HUES64 (cell line): ENCODE data around the gene GSS.
"Not testable (repeated sequence)": the region's sequence is repeated elsewhere in the genome, so short reads cannot be mapped to it uniquely, and the experiment has no call there.

Experiments
- H3K27ac ChIP-seq: 2 replicates; pipeline ENCODE4 v1.7.0; 2013; ENCODE audit warnings: low read depth, low read length, inconsistent platforms
- H3K27me3 ChIP-seq: 2 replicates; pipeline ENCODE4 v1.6.1; 2013; ENCODE audit warnings: mild to moderate bottlenecking, low read length; ENCODE audit not compliant: insufficient read depth
- H3K36me3 ChIP-seq: 2 replicates; pipeline ENCODE4 v1.6.1; 2013; ENCODE audit warnings: mild to moderate bottlenecking, low read length; ENCODE audit not compliant: insufficient read depth
- H3K4me1 ChIP-seq: 2 replicates; pipeline ENCODE4 v1.6.1; 2013; ENCODE audit warnings: mild to moderate bottlenecking, low read length, moderate library complexity; ENCODE audit not compliant: insufficient read depth
- H3K4me3 ChIP-seq: 2 replicates; pipeline ENCODE4 v1.5.1; 2013; ENCODE audit warnings: mild to moderate bottlenecking, low read length, moderate library complexity
- H3K9ac ChIP-seq: 2 replicates; pipeline ENCODE4 v1.6.1; 2013; ENCODE audit warnings: mild to moderate bottlenecking, low read depth, low read length
- H3K9me3 ChIP-seq: 2 replicates; pipeline ENCODE4 v1.6.1; 2013; ENCODE audit warnings: low read depth, low read length; ENCODE audit not compliant: insufficient read depth
- WGBS: fragments of 150-250, 120-280 bp; methylation state at CpG from one replicate; pipeline ENCODE4 v1.1.7; 2013; ENCODE audit warnings: missing lambda C conversion rate; 5-methylcytosine and 5-hydroxymethylcytosine counted together

GSS gene

DNA sequence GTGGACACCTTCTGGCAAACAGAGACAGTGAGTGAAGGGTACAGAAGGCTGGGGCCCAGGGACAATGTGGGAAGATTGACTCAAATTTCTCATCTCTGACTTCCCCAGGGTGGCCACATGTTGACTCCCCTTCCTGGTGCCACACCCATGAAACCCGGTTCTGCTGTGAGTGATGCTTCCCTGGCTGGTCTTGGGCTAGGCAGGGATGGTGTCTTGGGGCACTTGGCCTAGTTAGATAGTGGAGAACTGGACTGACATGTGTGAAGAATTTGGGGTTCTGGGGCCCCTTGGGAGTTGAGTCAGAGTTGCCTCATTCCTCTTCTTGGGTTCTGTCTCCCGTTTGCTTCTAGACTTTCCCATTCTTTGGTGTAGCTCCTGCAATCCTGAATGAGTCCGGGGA is 34.2 kb downstream of the GSS start:
- peaks cover 8% of the 10 kb centered on the region for H3K36me3 ChIP-seq
- H3K9me3 ChIP-seq = peaks cover 8% of the 10 kb centered on the region
- no peak overlapping the region for H3K27ac ChIP-seq
- H3K9ac ChIP-seq = no peak overlapping the region
- no peak overlapping the region for H3K4me3 ChIP-seq
- no peaks in the 10 kb centered on the region for H3K27me3 ChIP-seq
- no peaks in the 10 kb centered on the region for H3K4me1 ChIP-seq
- 91% methylated on average over 3 of the region's 3 CpGs for WGBS

DNA sequence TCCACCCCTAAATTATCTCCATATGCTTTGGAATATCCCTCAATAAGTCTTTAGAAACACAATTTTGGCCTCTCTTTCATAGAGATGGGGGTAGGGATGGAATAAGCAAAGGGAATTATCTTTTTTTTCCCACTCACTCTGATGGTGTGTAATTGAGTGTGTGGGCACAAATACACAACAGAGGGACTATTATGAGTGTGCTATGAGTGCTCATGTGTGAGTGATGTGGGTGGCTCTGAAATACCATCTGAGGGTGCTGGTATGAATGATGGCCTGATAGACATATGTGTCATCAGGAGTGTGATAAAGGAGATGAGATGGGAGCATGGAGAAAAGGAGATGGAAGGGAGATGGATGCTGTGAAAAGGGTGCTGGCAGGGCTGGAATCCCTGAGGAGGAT is 35.6 kb downstream of the GSS start:
- H3K27me3 ChIP-seq = no peaks in the 10 kb centered on the region
- H3K27ac ChIP-seq = no peak overlapping the region
- H3K36me3 ChIP-seq = peaks cover 3% of the 10 kb centered on the region
- peaks cover 8% of the 10 kb centered on the region for H3K9me3 ChIP-seq
- no peaks in the 10 kb centered on the region for H3K4me1 ChIP-seq
- H3K4me3 ChIP-seq = no peak overlapping the region
- no peak overlapping the region for H3K9ac ChIP-seq

GRCh38 chr20:34916774-34917354 is 38.7 kb downstream of the GSS start:
- Histone ChIP-seq H3K4me1 (no peaks in the 10 kb centered on the region), H3K27ac (no peak overlapping the region), H3K4me3 (no peak overlapping the region), H3K27me3 (no peaks in the 10 kb centered on the region), H3K9ac (no peak overlapping the region), H3K36me3 (no peaks in the 10 kb centered on the region), H3K9me3 (no peaks in the 10 kb centered on the region)
- 88% methylated on average over 2 of the region's 2 CpGs for WGBS

DNA sequence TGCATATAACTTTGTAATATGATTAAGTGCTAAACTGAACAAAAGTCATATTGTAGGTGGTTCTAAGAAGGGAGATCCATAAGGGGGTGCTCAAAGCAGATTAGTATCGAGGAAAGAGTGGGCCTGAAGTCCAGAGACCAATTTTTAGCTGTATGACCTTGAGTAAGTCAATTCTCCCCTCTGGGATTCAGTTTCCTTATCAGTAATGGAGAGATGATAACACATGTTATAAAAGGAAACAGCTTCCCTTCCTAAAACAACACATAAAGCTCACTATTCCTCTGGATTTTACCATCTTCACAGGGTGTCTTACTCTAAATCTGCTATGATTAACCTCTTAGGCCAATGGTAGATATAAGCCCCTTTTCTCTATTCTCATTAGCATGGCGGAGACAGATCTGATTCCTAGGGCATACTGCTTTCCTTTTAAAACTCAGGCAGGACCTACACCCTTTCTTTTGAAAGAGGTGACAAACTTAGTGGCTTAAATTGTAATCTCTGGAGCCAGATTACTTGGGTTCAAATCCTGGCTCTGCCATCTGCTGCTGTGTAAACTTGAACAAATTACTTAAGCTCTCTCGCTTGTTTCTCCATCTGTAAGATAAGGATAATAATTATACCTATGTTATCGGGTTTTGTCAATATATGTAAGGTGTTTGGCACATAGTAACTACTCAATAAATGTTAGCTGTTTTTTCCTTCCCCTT is 39.7 kb downstream of the GSS start:
- Histone ChIP-seq H3K27me3 (no peaks in the 10 kb centered on the region), H3K9ac (no peak overlapping the region), H3K36me3 (no peaks in the 10 kb centered on the region), H3K4me1 (no peaks in the 10 kb centered on the region), H3K27ac (no peak overlapping the region), H3K4me3 (no peak overlapping the region), H3K9me3 (no peaks in the 10 kb centered on the region)
- WGBS = 88% methylated on average over 2 of the region's 4 CpGs

DNA sequence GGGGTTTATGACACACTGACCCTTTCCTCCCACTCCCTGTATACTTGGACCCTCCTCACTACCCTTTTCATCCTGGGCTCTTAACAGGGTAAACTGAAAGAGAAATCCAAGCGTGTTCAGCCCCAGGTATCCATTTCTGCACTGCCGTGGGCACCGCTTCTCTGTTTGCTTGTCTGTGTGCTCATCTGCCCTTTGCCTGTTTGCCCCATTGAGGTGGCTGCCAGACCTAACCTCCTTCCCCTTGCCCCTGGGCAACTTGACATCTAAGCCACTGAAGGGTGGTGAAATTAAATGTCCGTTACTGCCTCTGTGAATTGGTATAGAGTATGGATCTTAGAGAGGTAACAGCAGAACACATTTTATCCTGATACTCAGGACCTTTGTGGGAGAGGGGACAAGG is 40.5 kb downstream of the GSS start:
- WGBS = 94% methylated on average over 4 of the region's 4 CpGs
- Histone ChIP-seq H3K27ac (no peak overlapping the region), H3K9me3 (no peaks in the 10 kb centered on the region), H3K27me3 (no peaks in the 10 kb centered on the region), H3K4me3 (no peak overlapping the region), H3K9ac (no peak overlapping the region), H3K36me3 (no peaks in the 10 kb centered on the region), H3K4me1 (no peaks in the 10 kb centered on the region)

DNA sequence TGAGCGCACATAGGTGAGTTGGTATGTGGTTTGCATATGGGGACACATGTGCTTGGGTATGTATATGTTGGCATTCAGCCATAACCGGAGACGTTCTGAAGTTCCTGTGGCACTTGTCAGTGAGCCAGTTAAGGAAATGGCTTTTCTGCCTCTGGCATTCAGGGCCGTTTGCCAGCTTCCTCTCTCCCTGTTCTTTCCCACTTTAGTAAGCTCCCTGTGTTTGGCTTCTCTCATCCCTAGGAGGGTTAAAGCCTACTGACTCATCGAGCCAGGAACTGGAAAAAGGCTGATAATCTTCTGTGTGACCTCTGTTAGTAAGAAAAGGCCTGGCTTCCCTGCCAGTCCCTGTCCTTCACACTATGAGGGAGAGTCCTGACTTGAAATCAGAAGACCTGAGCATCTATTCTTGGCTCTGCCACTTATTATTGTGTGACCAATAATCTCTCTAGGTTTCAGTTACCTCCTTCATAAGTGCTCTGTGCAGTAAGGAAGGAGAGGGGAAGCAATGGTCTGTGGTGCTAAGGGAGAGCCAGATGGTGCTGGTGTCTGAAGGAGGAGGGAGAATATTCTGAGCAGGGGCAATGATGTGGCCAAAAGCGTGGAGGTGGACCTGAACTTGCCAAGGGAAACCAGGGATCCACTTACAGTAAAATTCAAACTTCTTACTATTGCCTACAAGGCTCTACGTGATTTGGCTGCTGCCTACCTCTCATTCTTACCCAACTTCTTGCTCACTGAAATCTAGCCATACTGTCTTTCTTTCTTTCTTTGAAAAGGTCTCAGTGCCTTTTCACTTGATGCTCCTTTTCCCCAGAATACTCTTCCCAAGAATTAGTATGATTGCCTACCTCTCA is 47.8 kb downstream of the GSS start:
- no peak overlapping the region for H3K9ac ChIP-seq
- no peaks in the 10 kb centered on the region for H3K36me3 ChIP-seq
- no peak overlapping the region for H3K27ac ChIP-seq
- H3K27me3 ChIP-seq = no peaks in the 10 kb centered on the region
- H3K9me3 ChIP-seq = no peaks in the 10 kb centered on the region
- no peak overlapping the region for H3K4me3 ChIP-seq
- no peaks in the 10 kb centered on the region for H3K4me1 ChIP-seq
- 81% methylated on average over 7 of the region's 7 CpGs for WGBS

GRCh38 chr20:34904202-34904621 is 51.4 kb downstream of the GSS start:
- Histone ChIP-seq H3K27me3 (no peaks in the 10 kb centered on the region), H3K9ac (no peak overlapping the region), H3K27ac (no peak overlapping the region), H3K9me3 (no peaks in the 10 kb centered on the region), H3K4me3 (no peak overlapping the region), H3K36me3 (no peaks in the 10 kb centered on the region), H3K4me1 (no peaks in the 10 kb centered on the region)
- WGBS = 83% methylated on average over 3 of the region's 3 CpGs

DNA sequence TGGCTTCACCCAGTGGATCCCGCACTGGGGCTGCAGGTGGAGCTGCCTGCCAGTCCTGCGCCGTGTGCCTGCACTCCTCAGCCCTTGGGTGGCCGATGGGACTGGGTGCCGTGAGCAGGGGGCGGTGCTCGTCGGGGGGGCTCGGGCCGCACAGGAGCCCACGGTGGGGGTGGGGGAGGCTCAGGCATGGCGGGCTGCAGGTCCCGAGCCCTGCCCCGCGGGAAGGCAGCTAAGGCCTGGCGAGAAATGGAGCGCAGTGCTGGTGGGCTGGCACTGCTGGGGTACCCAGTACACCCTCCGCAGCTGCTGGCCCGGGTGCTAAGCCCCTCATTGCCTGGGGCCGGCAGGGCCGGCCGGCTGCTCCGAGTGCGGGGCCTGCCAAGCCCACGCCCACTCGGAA is 56.9 kb downstream of the GSS start:
- not testable (repeated sequence) for H3K9ac ChIP-seq, H3K36me3 ChIP-seq, H3K4me1 ChIP-seq, H3K9me3 ChIP-seq, H3K27me3 ChIP-seq, H3K27ac ChIP-seq, H3K4me3 ChIP-seq
- 94% methylated on average over 26 of the region's 26 CpGs for WGBS

DNA sequence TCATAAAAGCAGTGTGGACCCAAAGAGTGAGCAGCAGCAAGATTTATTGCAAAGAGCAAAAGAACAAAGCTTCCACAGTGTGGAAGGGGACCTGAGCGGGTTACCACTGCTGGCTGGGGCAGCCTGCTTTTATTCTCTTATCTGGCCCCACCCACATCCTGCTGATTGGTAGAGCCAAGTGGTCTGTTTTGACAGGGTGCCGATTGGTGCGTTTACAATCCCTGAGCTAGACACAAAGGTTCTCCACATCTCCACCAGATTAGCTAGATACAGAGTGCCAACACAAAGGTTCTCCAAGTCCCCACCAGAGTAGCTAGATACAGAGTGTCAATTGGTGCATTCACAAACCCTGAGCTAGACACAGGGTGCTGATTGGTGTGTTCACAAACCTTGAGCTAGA is 57.5 kb downstream of the GSS start:
- H3K36me3 ChIP-seq, H3K4me3 ChIP-seq, H3K9me3 ChIP-seq, H3K27me3 ChIP-seq, H3K9ac ChIP-seq, H3K27ac ChIP-seq, H3K4me1 ChIP-seq: not testable (repeated sequence)
- 95% methylated on average over 2 of the region's 3 CpGs for WGBS

- Histone ChIP-seq H3K36me3 (no peaks in the 10 kb centered on the region), H3K9me3 (no peaks in the 10 kb centered on the region), H3K4me3 (no peak overlapping the region), H3K27me3 (no peaks in the 10 kb centered on the region), H3K4me1 (no peaks in the 10 kb centered on the region), H3K27ac (no peak overlapping the region), H3K9ac (no peak overlapping the region)
- WGBS = 88% methylated on average over 1 of the region's 1 CpG
Measured at GRCh38 chr20:34896086-34896621, 59.5 kb downstream of the GSS start.

GRCh38 chr20:34895465-34895864 is 60.1 kb downstream of the GSS start:
- H3K4me1 ChIP-seq = no peaks in the 10 kb centered on the region
- H3K27me3 ChIP-seq = no peaks in the 10 kb centered on the region
- no peak overlapping the region for H3K4me3 ChIP-seq
- no peaks in the 10 kb centered on the region for H3K9me3 ChIP-seq
- H3K36me3 ChIP-seq = no peaks in the 10 kb centered on the region
- H3K9ac ChIP-seq = no peak overlapping the region
- 89% methylated on average over 3 of the region's 3 CpGs for WGBS
- no peak overlapping the region for H3K27ac ChIP-seq
